HEK293 (cell line): ENCODE measurements around the gene COL11A2.

Source experiments
- CTCF ChIA-PET: fragments of 350-600 bp; formaldehyde crosslinking; extraction: SDS; loops from one replicate; lab custom pipeline; 2021; ENCODE audit warnings: antibody characterized with exemption; lab: Yijun Ruan, JAX
- POLR2A ChIA-PET: fragments of 300-600 bp; formaldehyde crosslinking; extraction: SDS; loops from one replicate; lab custom pipeline; 2020; ENCODE audit warnings: antibody characterized with exemption, inconsistent platforms; lab: Yijun Ruan, JAX
- H3K27ac ChIP-seq: fragments of 200-500 bp; sonication (Bioruptor generic); 2 replicates; pipeline ENCODE4 v1.5.1; 2014; ENCODE audit warnings: low read depth, low read length, control low read depth, inconsistent platforms; ENCODE audit errors: extremely low read depth
- H3K36me3 ChIP-seq, 2 experiments: fragments of 200-500 bp in 1 of 2; sonication (Bioruptor generic) in 1 of 2; 1 replicate in 1 of 2; 2 replicates in 1 of 2; pipeline ENCODE4 v1.5.1; 2014 to 2017; ENCODE audit warnings: inconsistent platforms in 2 of 2, low read length in 2 of 2; ENCODE audit not compliant: control insufficient read depth in 2 of 2, insufficient read depth in 1 of 2
- H3K4me1 ChIP-seq: fragments of 200-500 bp; sonication (Bioruptor generic); 2 replicates; pipeline ENCODE4 v1.5.1; 2014; ENCODE audit warnings: mild to moderate bottlenecking, low read length, inconsistent platforms; ENCODE audit not compliant: control insufficient read depth, insufficient read depth
- H3K4me3 ChIP-seq: 2 replicates; pipeline ENCODE4 v1.5.1; 2011; ENCODE audit warnings: low read depth, mild to moderate bottlenecking, control low read depth, low read length, moderate library complexity
- H3K9me3 ChIP-seq: fragments of 200-500 bp; sonication (Bioruptor generic); 2 replicates; pipeline ENCODE4 v1.5.1; 2014; ENCODE audit warnings: low read depth, low read length, inconsistent platforms; ENCODE audit not compliant: control insufficient read depth, insufficient read depth
- CTCF ChIP-seq: fragments of 450-650 bp; formaldehyde crosslinking; IDR thresholded peaks from 2 replicates; pipeline ENCODE4 v1.5.1; 2016; ENCODE audit warnings: missing biosample characterization, missing genetic modification characterization
- EGR2 ChIP-seq: fragments of 450-650 bp; formaldehyde crosslinking; IDR thresholded peaks from 2 replicates; pipeline ENCODE4 v1.5.1; 2016; ENCODE audit warnings: low read depth, missing biosample characterization, missing genetic modification characterization
- HOXD13 ChIP-seq: sonication (generic); formaldehyde crosslinking; IDR thresholded peaks from 2 replicates; pipeline ENCODE4 v1.8.0; 2022; ENCODE audit warnings: missing genetic modification reagents, borderline replicate concordance
- RBAK ChIP-seq: fragments of 450-650 bp; formaldehyde crosslinking; IDR thresholded peaks from 2 replicates; pipeline ENCODE4 v1.5.1; 2016; ENCODE audit warnings: missing biosample characterization, missing genetic modification characterization
- SCRT1 ChIP-seq: fragments of 450-650 bp; formaldehyde crosslinking; IDR thresholded peaks from 2 replicates; pipeline ENCODE4 v1.5.1; 2016; ENCODE audit warnings: missing biosample characterization, missing genetic modification characterization, borderline replicate concordance
- SCRT2 ChIP-seq: fragments of 450-650 bp; formaldehyde crosslinking; IDR thresholded peaks from 2 replicates; pipeline ENCODE4 v1.5.1; 2016; ENCODE audit warnings: missing biosample characterization, missing genetic modification characterization
- TRIM28 ChIP-seq: IDR thresholded peaks from 2 replicates; pipeline ENCODE4 v1.6.1; 2011; ENCODE audit warnings: low read length, control low read depth, borderline replicate concordance
- ZBTB20 ChIP-seq: fragments of 450-650 bp; formaldehyde crosslinking; IDR thresholded peaks from 2 replicates; pipeline ENCODE4 v1.5.1; 2016; ENCODE audit warnings: missing biosample characterization, missing genetic modification characterization
- ZBTB48 ChIP-seq: fragments of 450-650 bp; formaldehyde crosslinking; IDR thresholded peaks from 2 replicates; pipeline ENCODE4 v1.5.1; 2016; ENCODE audit warnings: missing biosample characterization, missing genetic modification characterization
- ZFHX2 ChIP-seq: fragments of 450-650 bp; formaldehyde crosslinking; conservative IDR thresholded peaks from 2 replicates; pipeline ENCODE4 v1.5.1; 2016; ENCODE audit warnings: missing biosample characterization, missing genetic modification characterization
- ZNF138 ChIP-seq: fragments of 450-650 bp; formaldehyde crosslinking; IDR thresholded peaks from 2 replicates; pipeline ENCODE4 v1.5.1; 2016; ENCODE audit warnings: missing biosample characterization, missing genetic modification characterization, borderline replicate concordance
- ZNF2 ChIP-seq: fragments of 450-650 bp; formaldehyde crosslinking; IDR thresholded peaks from 2 replicates; pipeline ENCODE4 v1.5.1; 2016; ENCODE audit warnings: missing biosample characterization, missing genetic modification characterization
- ZNF23 ChIP-seq: fragments of 450-650 bp; formaldehyde crosslinking; IDR thresholded peaks from 2 replicates; pipeline ENCODE4 v1.5.1; 2016; ENCODE audit warnings: missing biosample characterization, missing genetic modification characterization, borderline replicate concordance
- ZNF350 ChIP-seq: fragments of 450-650 bp; formaldehyde crosslinking; IDR thresholded peaks from 2 replicates; pipeline ENCODE4 v1.5.0; 2017; ENCODE audit warnings: missing biosample characterization, mild to moderate bottlenecking, missing genetic modification characterization
- ZNF510 ChIP-seq: fragments of 450-650 bp; formaldehyde crosslinking; IDR thresholded peaks from 2 replicates; pipeline ENCODE4 v1.5.1; 2018; ENCODE audit warnings: mild to moderate bottlenecking, missing genetic modification characterization, missing biosample characterization; ENCODE audit not compliant: insufficient replicate concordance
- ZNF571 ChIP-seq: fragments of 450-650 bp; formaldehyde crosslinking; IDR thresholded peaks from 2 replicates; pipeline ENCODE4 v1.5.0; 2017; ENCODE audit warnings: missing biosample characterization, missing genetic modification characterization
- ZNF621 ChIP-seq: fragments of 450-650 bp; formaldehyde crosslinking; IDR thresholded peaks from 2 replicates; pipeline ENCODE4 v1.5.1; 2017; ENCODE audit warnings: missing biosample characterization, missing genetic modification characterization
- ZNF654 ChIP-seq: fragments of 450-650 bp; formaldehyde crosslinking; IDR thresholded peaks from 2 replicates; pipeline ENCODE4 v1.5.1; 2016; ENCODE audit warnings: low read depth, missing biosample characterization, missing genetic modification characterization

Gene COL11A2

DNA sequence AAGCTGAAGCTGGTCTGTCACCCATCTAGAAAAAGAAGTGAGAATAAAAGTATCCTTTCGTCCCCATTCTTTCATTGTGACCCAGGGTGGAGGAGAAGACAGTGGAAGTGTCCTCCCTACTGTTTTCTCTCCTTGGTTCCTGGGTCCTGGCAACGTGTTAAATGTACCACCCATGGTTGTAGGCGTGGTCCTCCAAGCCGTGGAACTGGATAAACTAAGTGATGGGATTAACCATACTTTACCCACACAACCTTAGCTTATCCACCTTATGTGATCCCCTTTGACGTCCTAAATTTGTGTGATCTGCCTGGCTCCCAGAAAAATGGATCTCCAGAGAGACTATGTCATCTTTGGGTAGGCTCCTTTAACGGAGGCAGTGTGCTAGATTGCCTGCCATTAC is 69.1 kb downstream of the COL11A2 start:
- Histone ChIP-seq H3K4me3 (no peak overlapping the region), H3K4me1 (no peaks in the 10 kb centered on the region), H3K9me3 (no peaks in the 10 kb centered on the region), H3K27ac (no peak overlapping the region), H3K36me3 (no peaks in the 10 kb centered on the region)
- ChIA-PET CTCF (interaction anchor here (0.5 to 9.8 kb wide), 21 partner anchors 8 to 1370 kb away, joined by 3 to 176 read pairs (median 4); no protein-coding TSS in a partner anchor), POLR2A (interaction anchor here (1.0 kb wide), 1 partner anchor 148 kb away, joined by 5 read pairs; the partner anchor contains the start of genes RPS18 and VPS52)
- TF ChIP-seq ZNF510 (tag by site-specific recombination) = no peak
- peak; percentile 15; the same call in 1 of the 2 replicates for TF ChIP-seq EGR2 (tag by site-specific recombination)
- no peak for TF ChIP-seq RBAK (tag by site-specific recombination)
- peak; percentile 8; the same call in 1 of the 2 replicates for TF ChIP-seq TRIM28
- 0 out of 2 replicates have a peak, but pooled peaks have one; percentile 19 for TF ChIP-seq ZFHX2 (tag by site-specific recombination)
- no peak for TF ChIP-seq ZNF350 (tag by site-specific recombination)

- TF ChIP-seq ZNF621 (tag by site-specific recombination) = no peak
- TF ChIP-seq ZNF138 (tag by site-specific recombination) = no peak
- Histone ChIP-seq H3K9me3 (no peaks in the 10 kb centered on the region), H3K27ac (no peak overlapping the region), H3K4me1 (no peaks in the 10 kb centered on the region), H3K36me3 (no peaks in the 10 kb centered on the region), H3K4me3 (no peak overlapping the region)
- ChIA-PET CTCF (interaction anchor here (0.6 to 6.7 kb wide), 34 partner anchors 9 to 750 kb away, joined by 3 to 77 read pairs (median 4); no protein-coding TSS in a partner anchor), POLR2A (interaction anchor here (1.0 kb wide), 1 partner anchor 152 kb away, joined by 3 read pairs; the partner anchor contains the start of genes RPS18 and VPS52)
Measured at GRCh38 chr6:33120001-33120400, 72.3 kb downstream of the COL11A2 start.

DNA sequence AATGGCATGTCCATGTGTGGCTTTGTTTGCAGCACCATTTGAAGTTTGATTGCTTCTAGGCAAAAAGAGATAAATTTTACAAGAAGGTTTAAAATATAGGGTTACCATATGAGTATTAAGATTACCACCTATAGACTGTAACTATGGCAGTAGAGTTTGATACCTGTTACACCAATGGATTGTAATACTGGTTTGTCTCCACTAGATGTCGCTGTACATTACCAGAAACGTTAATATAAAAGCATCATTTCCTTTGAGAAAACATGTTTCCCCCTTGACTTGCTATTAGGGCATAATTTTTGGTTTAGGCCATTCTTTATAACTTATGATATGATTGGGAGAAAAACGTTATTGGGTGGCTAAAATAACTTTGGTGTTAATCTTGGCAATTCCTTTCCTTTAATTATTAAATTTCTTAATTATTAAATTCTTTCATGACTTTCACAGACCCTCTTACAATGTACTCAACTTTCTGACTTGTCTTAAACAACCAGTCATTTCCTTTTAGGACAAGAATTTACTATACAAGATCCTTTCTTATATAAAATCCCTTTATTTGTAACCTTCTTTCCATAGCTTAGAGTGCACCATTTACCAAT is 73.6 kb downstream of the COL11A2 start:
- no peak overlapping the region for H3K4me3 ChIP-seq
- no peaks in the 10 kb centered on the region for H3K9me3 ChIP-seq
- POLR2A ChIA-PET = no interaction called here
- no peaks in the 10 kb centered on the region for H3K4me1 ChIP-seq
- H3K27ac ChIP-seq = no peak overlapping the region
- no peaks in the 10 kb centered on the region for H3K36me3 ChIP-seq
- TF ChIP-seq ZNF23 (tag by site-specific recombination) (no peak), SCRT2 (tag by site-specific recombination) (peak; percentile 95), SCRT1 (tag by site-specific recombination) (peak; percentile 62; the same call in 1 of the 2 replicates), ZNF2 (tag by site-specific recombination) (peak; percentile 61), CTCF (0 out of 2 replicates have a peak, but pooled peaks have one; percentile 20), ZNF654 (tag by site-specific recombination) (peak; percentile 77), ZNF571 (tag by site-specific recombination) (no peak)
- CTCF ChIA-PET = interaction anchor here (0.6 to 6.7 kb wide), 29 partner anchors 9 to 489 kb away, joined by 3 to 77 read pairs (median 4); no protein-coding TSS in a partner anchor

DNA sequence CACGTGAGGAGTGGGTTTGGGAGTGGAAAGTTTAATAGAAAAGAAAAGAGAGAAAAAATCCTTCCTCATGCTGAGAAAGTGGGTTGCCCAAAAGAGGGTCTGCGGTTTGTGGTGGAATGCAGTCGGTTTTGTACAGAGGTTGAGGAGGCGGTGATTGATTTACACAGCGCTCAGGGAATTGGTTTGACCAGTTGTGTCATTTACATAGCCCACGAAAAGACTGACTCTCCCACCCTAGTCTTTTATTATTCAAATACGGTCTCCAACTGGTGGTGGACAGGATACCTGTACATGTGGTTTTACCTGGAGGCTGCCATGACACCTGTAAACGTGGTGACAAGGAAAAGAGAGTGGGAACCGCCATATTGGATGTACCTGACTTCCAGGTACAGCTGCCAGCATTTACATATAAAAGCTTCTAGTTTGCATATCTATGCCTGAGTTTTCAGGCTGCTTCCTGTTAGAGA is 74.4 kb downstream of the COL11A2 start:
- POLR2A ChIA-PET = no interaction called here
- no peaks in the 10 kb centered on the region for H3K9me3 ChIP-seq
- H3K4me3 ChIP-seq = no peak overlapping the region
- H3K4me1 ChIP-seq = no peaks in the 10 kb centered on the region
- H3K36me3 ChIP-seq = no peaks in the 10 kb centered on the region
- no peak overlapping the region for H3K27ac ChIP-seq
- CTCF ChIA-PET = interaction anchor here (0.6 to 6.7 kb wide), 12 partner anchors 7 to 994 kb away, joined by 3 to 77 read pairs (median 4); no protein-coding TSS in a partner anchor
- TF ChIP-seq ZBTB20 (tag by site-specific recombination) (no peak), HOXD13 (CRISPR knock-in tag) (no peak), ZBTB48 (tag by site-specific recombination) (no peak)
- TF ChIP-seq, all 188 proteins: peak for 0
